MCF 10A (cell line): ENCODE data around the gene TEAD1. TPM values are rescaled to one million over a fixed set of nuclear protein-coding genes. Genes with fewer than 3 reads are reported as not detected.

Source experiments
- BruUV-seq: library from RNA; stranded (reverse); fragments of 400-500 nt; replicated peaks from 2 replicates; lab custom pipeline; 2021; lab: Mats Ljungman, UMichigan
- CTCF ChIA-PET: fragments of 300-600 bp; sonication (Branson Sonifier 250); formaldehyde crosslinking; extraction: SDS; loops from one replicate; lab custom pipeline; 2021; ENCODE audit warnings: antibody characterized with exemption, inconsistent platforms; lab: Yijun Ruan, JAX
- POLR2A ChIA-PET: fragments of 300-600, 350-650 bp; sonication (Branson Sonifier 250); formaldehyde crosslinking; extraction: SDS; loops from one replicate; lab custom pipeline; 2020; ENCODE audit warnings: antibody characterized with exemption, inconsistent platforms; lab: Yijun Ruan, JAX
- DNase-seq: peaks from one replicate; pipeline ENCODE4 v3.0.0-alpha.2; 2018; ENCODE audit not compliant: unreplicated experiment
- H3K27ac Mint-ChIP-seq: one replicate; pipeline ENCODE4 v1.8.0; 2022; ENCODE audit warnings: mild to moderate bottlenecking, low read depth, mixed read lengths; ENCODE audit not compliant: unreplicated experiment
- H3K27me3 Mint-ChIP-seq: one replicate; pipeline ENCODE4 v1.8.0; 2022; ENCODE audit warnings: mixed read lengths; ENCODE audit not compliant: insufficient read depth, unreplicated experiment
- H3K36me3 Mint-ChIP-seq: one replicate; pipeline ENCODE4 v1.8.0; 2022; ENCODE audit warnings: mild to moderate bottlenecking, moderate library complexity, mixed read lengths; ENCODE audit not compliant: insufficient read depth, unreplicated experiment
- H3K4me1 Mint-ChIP-seq: one replicate; pipeline ENCODE4 v1.8.0; 2022; ENCODE audit warnings: mixed read lengths; ENCODE audit not compliant: insufficient read depth, unreplicated experiment
- H3K4me3 Mint-ChIP-seq: one replicate; pipeline ENCODE4 v1.8.0; 2022; ENCODE audit warnings: mild to moderate bottlenecking, moderate library complexity, mixed read lengths; ENCODE audit not compliant: unreplicated experiment
- H3K9me3 Mint-ChIP-seq: one replicate; pipeline ENCODE4 v1.8.0; 2022; ENCODE audit warnings: mixed read lengths; ENCODE audit not compliant: unreplicated experiment
- CTCF ChIP-seq: fragments of 200-600 bp; IDR thresholded peaks from one replicate; pipeline ENCODE4 v1.8.0; 2022; ENCODE audit warnings: antibody characterized with exemption, mild to moderate bottlenecking; ENCODE audit not compliant: unreplicated experiment
- intact Hi-C: fragments of 100-400 bp; cut with micrococcal nuclease; formaldehyde crosslinking; loops from 2 replicates; pipeline ENCODE4 v1.14.1; 2022
- total RNA-seq: library from RNA; stranded (reverse); gene quantifications from 2 replicates; pipeline ENCODE4 v1.2.3, GENCODE V29; 2022

The TEAD1 gene
- total RNA-seq, 1 experiment from 2014 or later = 123 TPM

GRCh38 chr11:12646478-12646877, 27.7 kb upstream of the TEAD1 start:
- POLR2A ChIA-PET = no interaction called here
- Mint-ChIP-seq H3K9me3 (no peaks in the 10 kb centered on the region), H3K36me3 (no peaks in the 10 kb centered on the region), H3K4me3 (no peak overlapping the region), H3K27me3 (no peaks in the 10 kb centered on the region), H3K4me1 (no peaks in the 10 kb centered on the region), H3K27ac (no peak overlapping the region)
- CTCF ChIA-PET = no interaction called here
- BruUV-seq = no TSS peak
- no peak for TF ChIP-seq CTCF
- no peak for DNase-seq
- intact Hi-C loops = no loop called here

- Mint-ChIP-seq H3K27me3 (no peaks in the 10 kb centered on the region), H3K27ac (no peak overlapping the region), H3K4me3 (no peak overlapping the region), H3K36me3 (no peaks in the 10 kb centered on the region), H3K4me1 (no peaks in the 10 kb centered on the region), H3K9me3 (no peaks in the 10 kb centered on the region)
- no TSS peak for BruUV-seq
- no peak for TF ChIP-seq CTCF
- CTCF ChIA-PET = interaction anchor here (0.9 kb wide), 1 partner anchor 8 kb away, joined by 3 read pairs; no protein-coding TSS in a partner anchor
- intact Hi-C loops = no loop called here
- peak; percentile 25 for DNase-seq
- POLR2A ChIA-PET = no interaction called here
These were observed 20.5 kb upstream of the TEAD1 start for GRCh38 chr11:12653729-12654128.

- no TSS peak for BruUV-seq
- Mint-ChIP-seq H3K36me3 (no peaks in the 10 kb centered on the region), H3K27me3 (no peaks in the 10 kb centered on the region), H3K4me3 (no peak overlapping the region), H3K9me3 (no peaks in the 10 kb centered on the region), H3K27ac (no peak overlapping the region), H3K4me1 (no peaks in the 10 kb centered on the region)
- TF ChIP-seq CTCF = no peak
- ChIA-PET POLR2A (interaction anchor here (0.6 kb wide), 1 partner anchor 335 kb away, joined by 3 read pairs; no protein-coding TSS in a partner anchor), CTCF (no interaction called here)
- intact Hi-C loops = no loop called here
- DNase-seq = no peak
These were observed 18.4 kb upstream of the TEAD1 start for GRCh38 chr11:12655842-12656241.

- Mint-ChIP-seq H3K27me3 (no peaks in the 10 kb centered on the region), H3K4me3 (no peak overlapping the region), H3K36me3 (no peaks in the 10 kb centered on the region), H3K27ac (no peak overlapping the region), H3K4me1 (no peaks in the 10 kb centered on the region), H3K9me3 (no peaks in the 10 kb centered on the region)
- ChIA-PET POLR2A (no interaction called here), CTCF (no interaction called here)
- TF ChIP-seq CTCF = no peak
- DNase-seq = no peak
- intact Hi-C loops = no loop called here
- BruUV-seq = no TSS peak
These were observed 16.9 kb upstream of the TEAD1 start for GRCh38 chr11:12657336-12657735.
